ENCODE measurements around the gene TMC4. TPM values are rescaled to one million over a fixed set of nuclear protein-coding genes. Genes with fewer than 3 reads are reported as not detected.

Gene TMC4
- total RNA-seq, 6 donors from 2014 or later: 35.7 to 116 (median 48.5) TPM

- ATAC-seq (ENCODE audit: low FRiP score in 2 of 2) (no peak), DNase-seq (no peak)
- Histone ChIP-seq H3K9me3 (no peaks in the 10 kb centered on the region), H3K4me1 (no peaks in the 10 kb centered on the region), H3K4me3 (no peak overlapping the region), H3K36me3 (peaks cover 52 to 97% (median 95%) of the 10 kb centered on the region in 4 donors), H3K27ac (no peak overlapping the region), H3K27me3 (no peaks in the 10 kb centered on the region)
- 90 to 94% methylated on average over 14 to 16 of the region's 19 CpGs for WGBS, 2 donors
- TF ChIP-seq EP300 (IDR thresholded peaks at IDR 0.05): no peak
- TF ChIP-seq CTCF (IDR thresholded peaks at IDR 0.05): no peak
- no peak for TF ChIP-seq POLR2AphosphoS5 (IDR thresholded peaks at IDR 0.05)
- TF ChIP-seq POLR2A (IDR thresholded peaks at IDR 0.05): no peak
Observed at GRCh38 chr19:54124393-54124792, 48.6 kb downstream of the TMC4 start.

GRCh38 chr19:54123682-54124081 lies 49.3 kb downstream of the TMC4 start:
- 97 to 100% methylated on average over 4 to 17 of the region's 17 CpGs for WGBS, 2 donors
- no peak for TF ChIP-seq CTCF (IDR thresholded peaks at IDR 0.05)
- no peak for TF ChIP-seq POLR2A (IDR thresholded peaks at IDR 0.05)
- no peak for TF ChIP-seq EP300 (IDR thresholded peaks at IDR 0.05)
- no peak for TF ChIP-seq POLR2AphosphoS5 (IDR thresholded peaks at IDR 0.05)
- no peak for DNase-seq

GRCh38 chr19:54121259-54121658 lies 51.7 kb downstream of the TMC4 start:
- Histone ChIP-seq H3K4me3 (no peak overlapping the region), H3K4me1 (peaks cover 8 to 11% (median 10%) of the 10 kb centered on the region in 4 donors), H3K36me3 (peaks cover 34 to 76% (median 70%) of the 10 kb centered on the region in 4 donors), H3K9me3 (no peaks in the 10 kb centered on the region), H3K27ac (no peak overlapping the region), H3K27me3 (no peaks in the 10 kb centered on the region)
- ATAC-seq (ENCODE audit: low FRiP score in 2 of 2): no peak
- TF ChIP-seq EP300 (IDR thresholded peaks at IDR 0.05) (no peak), POLR2A (IDR thresholded peaks at IDR 0.05) (no peak), POLR2AphosphoS5 (IDR thresholded peaks at IDR 0.05) (no peak), CTCF (IDR thresholded peaks at IDR 0.05) (no peak)
- no peak for DNase-seq
- 94 to 97% methylated on average over 10 of the region's 10 CpGs for WGBS, 2 donors

More at GRCh38 chr19:54123682-54124081, 49.3 kb downstream of the TMC4 start:
- no peak overlapping the region for H3K27ac ChIP-seq
- no peak overlapping the region for H3K4me3 ChIP-seq
- H3K27me3 ChIP-seq: no peaks in the 10 kb centered on the region
- peaks cover 47 to 93% (median 90%) of the 10 kb centered on the region in 4 donors for H3K36me3 ChIP-seq
- no peaks in the 10 kb centered on the region for H3K4me1 ChIP-seq
- no peak for ATAC-seq (ENCODE audit: low FRiP score in 2 of 2)
- no peaks in the 10 kb centered on the region for H3K9me3 ChIP-seq

GRCh38 chr19:54115109-54116063 lies 57.6 kb downstream of the TMC4 start, which contains the start of the genes PRPF31 and TFPT:
PRPF31 (plus strand) TSS chr19:54115754; CDS start chr19:54118279, 2,525 bp downstream.
TFPT (minus strand) TSS chr19:54115657; CDS start chr19:54115269, 388 bp downstream.
- Histone ChIP-seq H3K4me3 (peak within 1 kb of the TSS; percentile 75 to 99 (median 87)), H3K4me1 (peaks cover 24 to 31% (median 25%) of the 10 kb centered on the region in 4 donors), H3K27me3 (no peaks in the 10 kb centered on the region), H3K36me3 (peaks cover 5 to 31% (median 21%) of the 10 kb centered on the region in 4 donors), H3K27ac (peak within 1 kb of the TSS; percentile 84 to 96 (median 90)), H3K9me3 (no peaks in the 10 kb centered on the region)
- DNase-seq (peak; percentile 88 to 96), ATAC-seq (ENCODE audit: low FRiP score in 2 of 2) (peak; percentile 96 to 97)
- 1% methylated on average over 57 to 60 of the region's 60 CpGs for WGBS, 2 donors
- TF ChIP-seq CTCF (IDR thresholded peaks at IDR 0.05) (peak in 1 of 6 experiments; percentile 5), POLR2AphosphoS5 (IDR thresholded peaks at IDR 0.05) (peak; percentile 97), EP300 (IDR thresholded peaks at IDR 0.05) (peak in 1 of 4 donors; percentile 59), POLR2A (IDR thresholded peaks at IDR 0.05) (peak in 3 of 4 donors; percentile 47 to 82 (median 53))
